KOPT-K1 (cell line): ENCODE data around the gene DERL3.
A peak's percentile ranks its signal among the peaks of the same experiment; 100 is the strongest.

Experiments
- H3K27ac ChIP-seq: fragments of 200-600 bp; sonication (generic); 2 replicates; pipeline ENCODE4 v1.5.1; 2016; ENCODE audit warnings: antibody characterized with exemption, mild to moderate bottlenecking, low read depth, low read length; ENCODE audit not compliant: poor library complexity, severe bottlenecking
- H3K36me3 ChIP-seq: fragments of 200-600 bp; sonication (generic); 2 replicates; pipeline ENCODE4 v1.5.1; 2017; ENCODE audit warnings: antibody characterized with exemption, mild to moderate bottlenecking, low read length, moderate library complexity; ENCODE audit not compliant: insufficient read depth
- H3K9me3 ChIP-seq: fragments of 200-600 bp; sonication (generic); 2 replicates; pipeline ENCODE4 v1.5.1; 2017; ENCODE audit warnings: antibody characterized with exemption, low read length, mild to moderate bottlenecking; ENCODE audit not compliant: insufficient read depth, poor library complexity, severe bottlenecking

The DERL3 gene

DNA sequence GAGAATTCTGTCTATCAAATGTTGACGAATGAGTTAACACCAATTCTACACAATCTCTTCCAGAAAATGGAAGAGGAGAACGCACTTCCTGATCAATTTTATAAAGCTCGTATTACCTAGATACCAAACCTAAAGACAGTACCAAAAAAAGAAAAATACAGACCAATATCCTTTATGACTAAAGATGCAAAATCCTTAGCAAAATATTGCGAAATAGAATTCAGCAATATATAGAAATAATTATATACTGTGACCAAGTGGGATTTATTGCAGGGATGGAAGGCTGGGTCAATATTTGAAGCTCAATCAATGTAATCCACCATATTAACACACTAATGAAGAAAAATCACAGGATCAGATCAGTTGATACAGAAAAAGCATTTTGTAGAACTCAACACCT lies 26.4 kb downstream of the DERL3 start:
- Histone ChIP-seq H3K27ac (no peak overlapping the region), H3K36me3 (peaks cover 82% of the 10 kb centered on the region), H3K9me3 (no peaks in the 10 kb centered on the region)

DNA sequence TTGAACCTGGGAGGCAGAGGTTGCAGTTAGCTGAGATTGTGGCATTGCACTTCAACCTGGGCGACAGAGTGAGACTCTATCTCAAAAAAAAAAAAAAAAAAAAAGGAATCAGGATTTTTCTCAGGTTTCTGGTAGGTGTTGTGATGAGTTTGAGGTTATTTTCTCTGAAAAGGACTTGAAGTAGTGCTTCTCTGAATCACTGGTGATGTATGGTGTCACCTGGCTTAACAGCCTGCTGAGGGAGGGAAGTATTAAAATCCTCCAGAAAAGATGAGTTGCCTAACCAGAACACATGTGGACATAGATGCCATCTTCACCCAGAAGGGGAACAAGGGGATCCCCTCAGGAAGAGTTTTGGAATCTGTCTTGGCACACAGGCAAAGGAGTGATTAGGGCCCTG lies 32.0 kb downstream of the DERL3 start:
- Histone ChIP-seq H3K27ac (no peak overlapping the region), H3K9me3 (no peaks in the 10 kb centered on the region), H3K36me3 (peaks cover 85% of the 10 kb centered on the region)

DNA sequence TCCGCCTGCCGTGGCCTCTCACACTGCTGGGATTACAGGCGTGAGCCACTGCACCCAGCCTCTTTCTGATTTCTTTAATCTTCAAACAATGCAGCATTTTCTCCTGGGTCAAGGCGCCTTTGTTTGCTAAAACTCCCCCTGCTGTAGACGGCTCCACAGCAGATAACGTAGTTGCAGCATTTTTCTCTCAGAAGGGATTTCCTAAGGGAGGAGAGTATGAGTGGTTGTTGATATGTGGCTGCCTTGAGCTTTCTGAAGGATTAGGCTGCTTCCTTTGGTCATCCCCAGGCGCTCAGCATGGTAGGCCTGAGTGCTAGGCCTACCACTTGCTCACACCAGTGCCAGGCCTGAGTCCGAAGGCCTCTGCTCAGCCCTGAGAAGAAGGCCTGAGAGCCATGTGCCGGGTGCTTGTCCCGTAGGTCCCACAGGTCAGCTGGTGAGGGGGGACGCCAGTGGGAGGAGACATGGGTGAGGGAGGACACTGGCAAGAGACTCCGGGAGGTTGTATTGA lies 34.0 kb downstream of the DERL3 start:
- Histone ChIP-seq H3K9me3 (no peaks in the 10 kb centered on the region), H3K27ac (no peak overlapping the region), H3K36me3 (peaks cover 86% of the 10 kb centered on the region)

DNA sequence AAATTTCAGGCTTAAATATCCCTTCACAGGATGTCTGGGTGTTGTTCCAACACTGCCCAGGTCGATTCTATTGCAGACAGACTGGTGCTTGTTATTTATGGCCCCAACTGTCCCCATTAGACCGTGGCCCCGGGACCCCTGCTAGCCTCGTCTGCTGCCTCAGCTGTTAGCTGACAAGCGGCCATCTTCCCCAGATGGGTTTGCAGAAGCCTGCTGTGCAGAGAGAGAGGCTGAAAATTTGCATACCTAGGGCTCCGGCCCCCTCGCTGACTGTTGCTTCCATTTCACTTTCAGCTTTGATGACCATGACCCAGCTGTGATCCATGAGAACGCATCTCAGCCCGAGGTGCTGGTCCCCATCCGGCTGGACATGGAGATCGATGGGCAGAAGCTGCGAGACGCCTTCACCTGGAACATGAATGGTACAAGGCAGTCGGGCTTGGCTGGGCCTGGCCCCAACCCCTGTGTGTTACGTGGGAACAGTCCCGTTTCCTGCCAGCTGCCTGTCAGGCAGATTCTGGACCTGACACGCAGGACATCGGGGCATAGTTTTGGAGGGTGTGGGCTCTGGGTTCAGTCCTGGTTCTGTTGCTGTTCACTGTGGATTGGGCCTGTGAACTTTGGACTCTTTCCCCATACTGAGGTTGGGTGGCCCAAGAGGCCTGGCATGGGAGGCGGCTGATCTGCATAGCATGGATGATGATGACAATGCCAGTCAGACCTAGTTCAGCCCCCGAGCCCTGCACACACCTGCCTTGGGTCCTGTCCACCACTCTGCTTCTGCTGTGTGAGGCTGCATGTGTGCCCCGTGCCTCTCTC lies 35.6 kb downstream of the DERL3 start:
- Histone ChIP-seq H3K36me3 (peaks cover 94% of the 10 kb centered on the region), H3K9me3 (no peaks in the 10 kb centered on the region)

DNA sequence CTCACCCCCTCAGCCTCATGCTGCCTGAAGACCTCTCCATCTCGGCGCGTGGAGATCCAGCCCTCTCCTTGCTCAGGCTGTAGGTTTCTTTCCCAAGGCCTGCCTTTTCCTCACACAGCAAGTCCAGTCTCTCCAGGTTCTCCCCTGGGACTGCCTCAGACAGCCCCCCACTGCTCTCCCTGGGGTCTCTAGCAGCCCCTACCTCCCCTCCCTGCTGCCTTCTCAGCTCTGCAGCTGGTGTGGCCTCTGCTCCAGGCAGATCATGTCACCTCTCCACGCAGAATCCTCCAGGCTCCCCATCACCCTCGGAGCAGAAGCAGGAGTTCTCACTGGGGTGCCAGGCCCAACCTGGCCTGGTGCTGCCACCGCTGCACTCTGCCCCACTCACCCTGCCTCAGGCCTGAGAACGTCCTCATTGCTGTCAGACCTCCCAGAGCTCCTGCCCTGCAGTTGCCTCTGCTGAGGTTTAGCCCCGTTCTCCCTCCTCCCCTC lies 36.9 kb downstream of the DERL3 start:
- no peaks in the 10 kb centered on the region for H3K9me3 ChIP-seq
- no peak overlapping the region for H3K27ac ChIP-seq
- H3K36me3 ChIP-seq = peaks cover 96% of the 10 kb centered on the region

More for the DNA sequence above, 35.6 kb downstream of the DERL3 start:
- H3K27ac ChIP-seq = no peak overlapping the region

DNA sequence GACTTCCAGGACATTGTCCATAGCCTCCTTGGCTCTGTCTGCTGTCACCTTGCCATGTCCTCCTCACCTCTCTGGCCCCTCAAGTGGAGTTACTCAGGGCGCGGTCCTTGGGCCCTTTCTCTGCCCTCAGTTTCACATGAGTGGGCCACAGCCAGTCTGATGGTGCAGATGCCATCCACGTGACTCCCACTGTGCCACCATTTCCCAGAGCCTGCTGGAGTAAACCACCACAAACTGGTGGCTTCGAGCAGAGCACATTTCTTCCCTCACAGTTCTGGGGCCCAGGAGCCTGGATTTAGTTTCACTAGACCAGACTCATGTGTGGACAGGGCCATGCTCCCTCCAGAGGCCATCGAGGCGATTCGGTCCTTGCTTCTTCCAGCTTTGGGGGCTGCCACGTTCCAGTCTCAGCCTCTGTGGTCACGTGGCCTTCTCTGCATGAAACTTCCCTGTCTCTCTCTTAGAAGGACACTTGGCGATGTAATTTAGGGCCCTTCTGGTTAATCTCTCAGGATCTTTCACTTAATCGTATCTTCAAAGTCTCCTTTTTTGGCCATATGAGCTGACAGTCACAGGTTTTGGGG lies 37.5 kb downstream of the DERL3 start:
- Histone ChIP-seq H3K36me3 (peaks cover 95% of the 10 kb centered on the region), H3K9me3 (no peaks in the 10 kb centered on the region), H3K27ac (no peak overlapping the region)

DNA sequence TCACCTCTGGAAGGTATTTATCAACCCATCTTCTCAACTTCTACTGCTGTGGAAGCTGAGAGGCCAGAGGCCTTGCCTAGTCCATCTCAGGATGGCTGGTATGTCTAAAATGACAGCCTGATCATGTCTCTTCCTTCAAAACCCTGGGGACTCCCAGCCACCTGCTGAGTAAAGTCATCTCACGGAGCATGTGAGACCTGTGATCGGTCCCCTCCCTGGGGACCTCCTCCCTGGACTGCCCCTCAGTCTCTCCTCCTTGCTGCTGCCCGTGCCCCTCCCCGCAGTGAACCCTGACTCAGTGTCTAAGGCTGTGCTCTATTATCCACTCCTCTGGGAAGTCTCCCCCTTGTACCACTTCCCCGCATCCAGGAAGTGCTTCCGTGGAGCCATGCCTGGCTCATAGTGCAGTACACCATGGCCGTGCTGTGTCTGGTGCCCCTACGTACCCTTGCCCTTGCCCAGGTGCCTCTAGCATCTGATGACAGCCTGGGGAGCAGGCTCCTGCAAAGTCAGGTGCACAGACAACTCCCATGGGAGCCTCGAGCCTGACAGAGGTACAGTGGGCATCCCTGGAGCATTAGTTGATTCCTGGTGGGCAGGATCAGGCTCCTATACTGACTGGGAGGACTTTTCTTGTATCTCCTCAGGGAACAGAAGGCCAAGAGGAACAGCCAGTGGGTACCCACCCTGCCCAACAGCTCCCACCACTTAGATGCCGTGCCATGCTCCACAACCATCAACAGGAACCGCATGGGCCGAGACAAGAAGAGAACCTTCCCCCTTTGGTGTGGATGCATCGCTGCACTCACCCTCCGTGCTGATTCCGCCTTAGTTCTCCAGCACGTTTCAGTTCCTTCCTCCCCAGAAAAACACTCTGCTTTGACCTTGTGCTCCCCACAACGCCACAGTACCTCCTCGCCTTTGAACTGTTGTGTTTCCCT lies 38.2 kb downstream of the DERL3 start:
- Histone ChIP-seq H3K9me3 (no peaks in the 10 kb centered on the region), H3K27ac (no peak overlapping the region), H3K36me3 (peaks cover 95% of the 10 kb centered on the region)

DNA sequence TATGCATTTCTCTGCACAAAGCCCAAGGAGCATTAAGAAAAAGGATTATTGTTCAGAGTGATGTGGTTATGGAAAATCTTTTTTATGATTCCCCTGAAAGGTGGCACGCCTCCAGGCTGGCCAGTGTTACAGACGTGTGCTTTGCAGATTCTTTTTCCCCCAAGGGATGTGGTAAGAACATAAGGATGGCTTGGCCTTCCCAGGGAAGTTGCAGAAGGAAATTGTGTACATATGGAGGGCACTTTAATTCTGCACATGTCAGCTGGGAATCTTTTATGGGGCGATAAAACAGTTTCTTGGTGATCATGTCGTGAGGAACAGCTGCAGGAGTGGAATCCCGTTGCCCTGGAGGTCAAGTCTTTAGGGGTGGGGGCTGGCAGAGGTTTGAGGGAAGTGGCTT lies 42.3 kb downstream of the DERL3 start:
- Histone ChIP-seq H3K9me3 (no peaks in the 10 kb centered on the region), H3K36me3 (peaks cover 95% of the 10 kb centered on the region)

DNA sequence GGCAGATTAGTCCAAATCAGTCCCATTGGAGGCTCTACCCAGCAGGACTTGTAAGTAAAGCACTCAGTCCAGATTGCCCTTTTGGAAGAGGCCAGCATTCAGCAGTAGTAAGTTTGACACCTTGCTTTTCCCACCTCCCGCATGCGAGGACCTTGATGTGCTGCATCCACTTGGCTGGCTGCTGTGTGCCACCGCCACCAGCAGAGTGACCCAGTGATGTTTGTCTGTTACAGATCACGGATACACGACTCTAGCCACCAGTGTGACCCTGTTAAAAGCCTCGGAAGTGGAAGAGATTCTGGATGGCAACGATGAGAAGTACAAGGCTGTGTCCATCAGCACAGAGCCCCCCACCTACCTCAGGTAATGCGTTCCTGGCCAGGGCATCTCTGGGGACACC lies 45.5 kb downstream of the DERL3 start:
- H3K27ac ChIP-seq = no peak overlapping the region
- peaks cover 90% of the 10 kb centered on the region for H3K36me3 ChIP-seq
- H3K9me3 ChIP-seq = no peaks in the 10 kb centered on the region

More for the DNA sequence above, 42.3 kb downstream of the DERL3 start:
- no peak overlapping the region for H3K27ac ChIP-seq

DNA sequence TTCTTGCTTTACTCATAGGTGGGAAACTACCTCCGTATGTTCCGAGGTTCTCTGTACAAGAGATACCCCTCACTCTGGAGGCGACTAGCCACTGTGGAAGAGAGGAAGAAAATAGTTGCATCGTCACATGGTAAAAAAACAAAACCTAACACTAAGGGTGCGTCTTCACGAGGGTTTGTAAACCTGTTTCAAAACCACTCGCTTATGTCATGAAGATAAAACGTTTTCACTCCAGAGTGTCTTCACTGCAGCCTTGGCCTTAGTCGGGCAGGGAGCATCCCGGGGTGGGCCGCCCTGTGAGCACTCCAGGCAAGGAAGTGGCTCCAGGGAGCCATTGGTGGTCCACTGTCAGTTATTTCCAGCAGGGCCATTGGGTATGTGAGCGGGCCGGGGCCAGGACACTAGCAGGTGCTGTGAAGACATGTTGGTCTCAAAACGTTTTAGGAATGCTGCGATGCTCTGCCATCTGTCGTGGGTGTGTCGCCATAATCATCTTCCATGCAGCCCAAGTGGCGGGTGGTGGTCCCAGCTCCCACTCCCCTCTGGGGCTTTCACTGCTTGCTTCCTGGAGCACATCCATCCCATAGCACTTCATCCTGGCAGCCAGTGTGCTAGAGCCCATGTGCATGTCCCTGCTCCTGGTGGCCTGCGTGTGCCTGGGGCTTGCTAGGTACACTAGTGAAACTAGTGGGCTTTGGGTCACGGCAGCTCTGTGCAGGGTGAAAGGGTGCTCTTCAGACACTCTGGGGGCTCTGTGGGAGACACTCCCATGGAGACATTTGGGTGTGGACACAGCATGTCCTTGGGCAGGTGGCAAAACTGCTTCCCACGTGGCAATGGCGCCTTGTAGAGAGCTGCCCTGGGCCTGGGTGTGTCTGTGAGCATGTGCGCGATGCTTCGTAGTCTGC lies 46.8 kb downstream of the DERL3 start:
- Histone ChIP-seq H3K27ac (peak overlapping the region; percentile 24), H3K36me3 (peaks cover 81% of the 10 kb centered on the region), H3K9me3 (no peaks in the 10 kb centered on the region)

DNA sequence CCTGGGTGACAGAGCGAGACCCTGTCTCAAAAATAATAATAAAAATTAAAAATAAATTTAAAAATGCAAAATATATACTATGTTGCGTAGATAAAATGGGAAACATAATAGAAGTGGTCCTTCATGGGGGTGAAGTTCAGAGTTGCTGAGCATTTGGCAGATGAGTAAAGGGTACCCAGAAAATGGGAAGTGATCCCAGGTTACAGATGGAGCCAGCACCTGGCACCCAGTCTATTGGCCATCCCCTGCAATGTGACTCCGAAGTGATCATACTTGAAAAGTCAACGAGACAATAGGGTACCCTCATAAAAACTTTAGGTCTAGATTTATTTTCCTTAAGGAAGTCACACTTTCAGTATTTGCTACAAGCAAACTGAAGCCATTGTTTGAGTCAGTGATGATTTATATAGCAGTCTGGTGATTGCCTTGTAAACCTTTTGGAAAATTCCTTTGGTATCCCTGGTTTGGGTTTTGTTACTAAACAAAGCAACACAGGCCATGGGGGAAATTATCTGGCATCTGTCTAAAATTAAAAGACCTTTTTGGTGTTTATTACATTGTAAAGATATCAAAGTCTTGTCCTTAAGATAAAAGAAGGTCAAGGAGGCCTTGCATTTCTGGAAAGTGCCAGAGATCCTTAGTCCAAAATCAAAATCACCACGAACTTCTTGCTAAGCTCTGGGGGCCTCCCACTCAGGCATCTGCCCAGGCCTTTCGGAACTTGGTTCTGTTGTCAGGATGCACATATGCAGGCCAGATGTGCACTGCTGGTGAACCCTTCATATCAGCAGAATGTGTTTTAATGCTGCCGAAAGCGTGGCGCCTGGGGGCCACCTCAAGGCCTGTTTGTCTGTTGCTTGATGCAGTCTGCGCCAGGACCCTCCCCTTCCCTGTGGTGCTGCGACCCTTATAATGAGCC lies 47.7 kb downstream of the DERL3 start:
- H3K36me3 ChIP-seq = peaks cover 73% of the 10 kb centered on the region
- H3K27ac ChIP-seq = no peak overlapping the region
- no peaks in the 10 kb centered on the region for H3K9me3 ChIP-seq

DNA sequence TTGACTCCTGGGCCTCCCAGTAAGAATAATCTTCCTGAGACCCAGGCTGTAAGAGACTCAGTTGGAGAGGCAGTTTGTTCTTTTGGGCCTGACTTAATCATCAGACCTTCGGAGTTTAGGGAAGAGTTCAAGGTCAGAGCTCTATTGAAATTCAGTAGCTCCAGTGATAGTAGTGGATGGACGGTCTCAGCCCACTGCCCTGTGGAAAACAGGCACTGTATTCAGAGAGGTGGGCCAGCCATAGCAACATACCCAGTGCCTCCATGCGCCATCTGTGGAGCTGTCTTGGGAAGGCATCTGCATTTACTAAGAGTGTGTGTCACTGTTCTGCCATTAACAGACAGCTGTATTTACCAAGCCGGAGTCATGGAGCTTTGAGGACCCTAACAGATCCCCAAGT lies 49.2 kb downstream of the DERL3 start:
- no peak overlapping the region for H3K27ac ChIP-seq
- peaks cover 59% of the 10 kb centered on the region for H3K36me3 ChIP-seq
- H3K9me3 ChIP-seq = no peaks in the 10 kb centered on the region

DNA sequence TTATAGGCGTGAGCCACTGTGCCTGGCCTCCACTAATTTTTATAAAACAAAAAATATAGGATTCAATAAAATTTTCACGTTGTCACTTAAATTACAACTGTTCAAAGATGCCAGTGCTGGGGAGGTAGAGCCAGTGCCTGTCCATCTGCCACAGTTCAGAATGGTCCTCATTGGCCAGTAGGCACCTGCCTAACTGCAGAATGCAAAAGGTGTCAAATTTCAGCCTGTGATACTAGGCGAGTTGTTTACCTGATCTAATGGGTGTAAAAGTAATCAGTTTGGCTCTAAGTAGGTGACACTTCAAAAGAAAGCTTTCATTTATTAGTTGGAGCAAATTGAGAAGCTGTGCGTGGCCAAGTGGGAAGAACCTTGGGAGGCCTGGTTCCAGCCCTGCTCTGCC lies 49.7 kb downstream of the DERL3 start:
- H3K9me3 ChIP-seq = no peaks in the 10 kb centered on the region
- H3K27ac ChIP-seq = no peak overlapping the region
- peaks cover 54% of the 10 kb centered on the region for H3K36me3 ChIP-seq
